HG03066 (cell line): Measurements from ENCODE around the gene UQCC2.

Experiments used
- ATAC-seq: cut with Tn5 transposase; IDR thresholded peaks from one replicate; pipeline ENCODE4 v1.9.1; 2021; ENCODE audit warnings: low read depth; ENCODE audit not compliant: unreplicated experiment

Gene UQCC2

DNA sequence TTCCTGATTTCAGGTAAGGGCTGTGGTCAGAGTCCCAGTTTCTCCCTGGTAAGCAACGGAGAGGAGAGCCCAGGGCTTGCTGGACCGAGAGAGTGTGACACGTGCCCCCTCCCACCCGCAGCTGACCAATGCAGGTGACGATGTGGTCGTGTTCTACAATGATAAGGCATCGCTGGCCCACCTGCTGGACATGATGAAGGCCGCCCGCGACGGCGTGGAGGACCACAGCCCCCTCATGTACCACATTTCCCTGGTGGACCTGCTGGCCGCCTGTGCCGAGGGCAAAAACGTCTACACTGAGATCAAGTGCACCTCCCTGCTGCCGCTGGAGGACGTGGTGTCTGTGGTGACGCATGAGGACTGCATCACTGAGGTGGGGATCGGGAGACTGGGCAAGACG is 31.7 kb downstream of the UQCC2 start:
- ATAC-seq, result no peak

DNA sequence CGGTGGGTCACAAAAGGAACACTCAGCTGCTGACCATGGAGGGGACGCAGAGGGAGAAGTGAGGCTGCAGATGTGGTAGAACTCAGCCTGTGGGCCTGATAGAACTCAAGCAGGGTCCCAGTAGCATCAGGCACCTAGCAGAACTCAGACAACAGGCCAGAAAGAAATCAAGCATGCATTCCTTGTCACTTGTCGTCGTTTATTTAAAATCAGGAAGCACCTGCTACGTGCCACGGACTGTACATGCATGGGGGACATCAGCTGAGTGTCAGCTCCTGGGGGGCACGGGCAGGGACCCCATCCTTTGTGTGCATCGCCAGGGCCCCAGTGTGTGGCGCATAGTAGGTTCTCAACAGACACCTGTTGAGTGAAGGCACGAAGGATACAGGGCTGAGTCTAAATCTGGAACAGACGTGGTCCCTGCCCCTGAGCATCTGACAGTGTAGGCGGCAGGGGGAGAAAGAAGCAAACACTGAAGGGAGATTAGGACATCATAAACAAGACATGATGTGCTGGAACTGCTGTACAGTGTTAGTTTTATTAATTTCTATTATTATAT is 32.5 kb downstream of the UQCC2 start:
- ATAC-seq, result no peak

DNA sequence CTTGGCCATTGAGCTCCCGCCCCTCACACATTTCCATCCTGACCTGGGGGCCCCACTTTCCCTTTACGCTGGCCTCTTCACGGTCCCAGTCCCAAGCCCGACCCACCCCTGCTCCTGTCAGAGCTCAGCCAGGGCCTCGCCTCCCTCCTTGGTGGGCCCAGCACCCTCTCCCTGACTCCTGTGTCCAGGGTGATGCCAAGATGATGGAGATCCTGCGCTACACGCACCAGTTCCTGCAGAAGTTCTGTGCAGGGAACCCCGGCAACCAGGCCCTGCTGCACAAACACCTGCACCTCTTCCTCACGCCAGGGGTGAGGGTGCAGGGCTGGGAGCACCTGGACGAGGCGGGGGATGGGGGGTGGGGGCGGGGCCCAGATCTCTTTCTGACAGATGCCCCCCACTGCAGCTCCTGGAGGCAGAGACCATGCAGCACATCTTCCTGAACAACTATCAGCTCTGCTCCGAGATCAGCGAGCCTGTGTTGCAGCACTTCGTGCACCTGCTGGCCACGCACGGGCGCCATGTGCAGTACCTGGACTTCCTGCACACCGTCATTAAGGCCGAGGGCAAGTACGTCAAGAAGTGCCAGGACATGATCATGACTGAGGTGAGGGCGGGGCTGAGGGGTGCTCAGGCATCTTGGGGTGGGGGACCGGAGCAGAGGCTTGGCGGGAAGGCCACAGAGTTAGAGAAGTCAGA is 33.1 kb downstream of the UQCC2 start:
- no peak for ATAC-seq

DNA sequence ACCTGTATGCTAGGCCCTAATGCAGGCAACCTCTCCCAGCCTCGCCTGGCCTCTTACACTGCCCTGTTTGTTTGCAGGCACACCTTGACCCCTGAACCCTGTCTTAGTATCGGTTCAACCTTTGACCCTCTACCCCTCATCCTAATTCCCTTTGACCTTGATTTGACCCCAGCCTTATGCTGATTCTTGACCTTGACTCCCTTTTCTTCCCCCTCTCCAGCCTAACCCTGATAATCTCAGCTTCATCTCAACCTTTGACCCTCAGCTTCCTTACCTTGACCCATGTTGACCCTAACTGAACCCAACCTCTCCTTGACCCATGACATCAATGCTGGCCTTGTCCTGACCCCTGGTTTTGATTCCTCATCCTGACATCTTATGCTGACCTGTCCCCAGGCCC is 33.8 kb downstream of the UQCC2 start:
- ATAC-seq, result no peak

DNA sequence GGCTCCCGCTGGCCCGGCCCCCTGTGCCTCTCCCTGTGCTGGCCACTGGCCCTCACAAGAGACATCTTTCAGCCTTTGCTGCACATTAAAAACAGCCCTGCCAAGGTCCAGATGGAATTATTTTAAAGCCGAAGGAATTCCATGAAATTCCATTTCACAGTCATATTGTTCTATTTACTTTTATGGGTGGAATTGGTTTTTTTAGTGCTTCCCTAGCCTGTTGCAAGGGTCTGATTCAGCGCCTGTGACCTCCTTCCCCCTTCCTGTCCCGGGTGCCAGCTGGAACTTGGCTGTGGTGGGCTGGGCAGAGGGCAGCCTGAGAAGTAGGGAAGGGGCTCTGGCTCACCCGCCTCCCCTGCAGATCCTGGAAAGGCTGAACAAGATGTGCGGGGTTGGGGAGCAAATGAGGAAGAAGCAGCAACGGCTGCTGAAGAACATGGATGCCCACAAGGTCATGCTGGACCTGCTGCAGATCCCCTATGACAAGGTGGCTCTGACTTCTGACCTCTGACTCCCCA is 34.3 kb downstream of the UQCC2 start:
- no peak for ATAC-seq

DNA sequence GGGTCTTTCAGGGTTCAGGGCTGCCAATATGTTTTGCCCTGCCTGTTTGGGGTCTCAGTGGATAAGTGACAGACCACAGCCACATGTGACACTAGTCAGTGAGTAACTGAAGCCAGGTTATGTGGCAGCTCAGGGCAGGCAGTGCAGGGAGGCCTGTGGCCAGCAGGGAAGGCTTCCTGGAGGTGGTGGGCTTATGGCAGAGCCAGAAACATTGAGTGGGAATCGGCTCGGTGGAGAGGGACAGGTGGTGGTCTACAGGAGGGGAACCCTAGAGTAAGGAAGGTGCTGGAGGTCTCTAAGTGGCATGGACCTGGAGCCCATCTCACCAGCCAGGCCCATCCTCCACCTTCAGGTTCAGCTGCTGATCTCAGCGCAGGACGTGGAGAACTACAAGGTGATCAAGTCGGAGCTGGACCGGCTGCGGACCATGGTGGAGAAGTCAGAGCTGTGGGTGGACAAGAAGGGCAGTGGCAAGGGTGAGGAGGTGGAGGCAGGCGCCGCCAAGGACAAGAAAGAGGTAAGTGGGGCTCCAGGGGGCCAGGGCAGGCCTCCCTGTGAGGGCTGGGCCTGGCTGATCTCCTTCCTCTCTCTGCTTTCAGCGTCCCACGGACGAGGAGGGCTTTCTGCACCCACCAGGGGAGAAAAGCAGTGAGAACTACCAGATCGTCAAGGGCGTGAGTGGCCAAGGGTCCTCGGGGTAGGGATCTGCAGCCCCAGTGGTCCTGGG is 34.9 kb downstream of the UQCC2 start:
- no peak for ATAC-seq

DNA sequence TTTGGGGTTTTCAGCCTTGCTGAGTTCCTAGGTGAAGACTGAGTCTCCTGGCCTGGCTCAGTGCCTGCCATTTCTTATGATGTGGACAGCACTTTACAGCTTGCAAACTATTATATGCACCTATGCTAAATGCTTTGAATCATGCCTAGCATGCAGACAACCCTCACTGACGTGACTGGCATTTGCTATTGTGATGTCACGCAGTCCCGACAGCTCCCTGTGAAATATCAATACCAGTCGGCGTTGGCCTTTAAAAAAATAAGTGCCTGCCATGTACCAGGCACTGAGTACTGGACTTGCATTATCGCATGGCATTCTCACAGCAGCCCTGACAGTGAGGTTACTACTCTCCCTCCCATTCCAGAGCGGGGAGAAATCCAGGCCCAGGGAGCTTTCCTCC is 35.5 kb downstream of the UQCC2 start:
- no peak for ATAC-seq

DNA sequence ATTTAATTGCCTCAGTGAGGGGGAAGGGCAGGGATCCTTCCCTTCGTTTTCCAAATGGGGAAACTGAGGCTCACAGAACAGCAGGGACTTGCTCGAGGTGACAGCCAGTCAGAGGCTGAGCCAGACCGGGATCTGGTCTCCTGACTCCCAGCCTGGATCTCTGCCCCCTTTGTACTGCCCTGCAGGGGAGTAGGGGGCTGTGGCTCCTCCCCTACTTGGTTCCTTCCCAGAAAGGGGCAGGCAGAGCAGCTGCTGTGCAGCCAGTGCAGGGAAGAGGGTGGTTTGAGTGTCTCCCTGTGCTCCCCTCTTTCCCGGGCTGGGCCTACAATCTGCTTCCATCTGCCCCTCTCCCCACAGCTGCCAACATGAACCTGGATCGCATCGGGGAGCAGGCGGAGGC is 37.6 kb downstream of the UQCC2 start:
- ATAC-seq, result no peak

DNA sequence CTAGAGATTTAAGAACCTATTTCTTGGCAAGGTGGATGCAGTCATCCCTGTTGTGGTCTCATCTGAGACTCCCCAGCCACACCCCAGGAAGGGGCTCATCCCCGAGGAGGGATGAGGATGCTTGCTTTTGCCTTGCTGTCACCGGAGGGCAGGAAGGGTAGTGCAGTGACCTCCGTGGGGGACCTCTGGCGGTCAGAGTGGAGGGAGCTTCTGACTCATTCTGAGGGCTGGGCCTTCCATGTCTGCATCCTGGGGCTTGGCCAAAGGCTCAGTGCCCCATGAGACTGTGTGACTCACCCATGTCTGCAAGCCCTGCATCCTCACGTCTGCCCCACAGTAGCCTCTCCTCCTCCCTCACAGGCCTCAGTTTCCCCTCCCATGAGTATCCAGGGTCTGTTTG is 38.7 kb downstream of the UQCC2 start:
- no peak for ATAC-seq

DNA sequence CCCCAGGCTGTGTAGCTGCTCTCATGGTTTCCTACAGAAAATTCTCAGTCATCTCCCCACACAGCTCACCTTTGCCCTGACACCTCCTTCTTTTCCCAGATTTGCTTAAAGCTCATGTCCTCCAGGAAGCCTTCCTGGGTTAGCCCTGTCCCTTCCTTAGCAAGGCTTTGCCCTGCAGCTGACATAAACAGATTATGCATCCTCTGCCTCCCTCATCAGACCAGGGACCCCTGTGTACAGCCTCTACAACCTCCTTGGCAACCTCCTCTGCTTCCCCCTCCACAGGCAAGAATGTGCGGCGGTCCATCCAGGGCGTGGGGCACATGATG is 39.8 kb downstream of the UQCC2 start:
- ATAC-seq, result no peak

DNA sequence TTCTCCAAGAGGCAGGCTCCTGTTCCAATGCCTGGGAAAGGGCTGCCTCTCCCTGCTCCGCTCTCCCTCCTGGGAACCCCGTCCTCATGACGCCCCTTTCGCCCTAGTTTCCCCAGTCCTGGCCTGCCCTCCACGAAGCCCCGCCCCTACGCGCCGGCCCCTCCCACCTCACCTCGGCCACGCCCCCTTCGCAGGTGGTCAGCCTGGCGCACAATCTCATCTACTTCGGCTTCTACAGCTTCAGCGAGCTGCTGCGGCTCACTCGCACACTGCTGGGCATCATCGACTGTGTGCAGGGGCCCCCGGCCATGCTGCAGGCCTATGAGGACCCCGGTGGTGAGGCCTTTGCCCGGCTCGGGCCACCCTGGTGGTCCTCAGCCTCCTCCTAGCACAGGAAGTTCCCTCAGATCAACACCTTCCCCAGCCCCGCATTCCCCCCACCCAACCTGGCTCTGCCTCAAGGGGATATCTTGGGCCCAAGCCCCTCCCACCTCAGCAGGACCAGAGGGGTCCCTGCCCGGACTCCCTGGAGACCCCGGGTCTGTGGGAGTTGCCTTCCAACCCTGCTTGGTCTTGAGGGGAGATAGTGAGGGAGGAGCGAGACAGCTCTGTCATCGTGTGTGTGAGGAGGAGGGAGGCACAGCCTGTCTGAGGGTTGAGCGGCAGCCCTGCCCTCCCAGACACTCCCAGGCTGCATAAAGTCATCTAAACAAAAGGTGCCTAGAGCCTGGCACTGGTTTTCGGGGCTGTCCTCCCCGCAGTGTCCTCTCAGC is 40.3 kb downstream of the UQCC2 start:
- ATAC-seq, result no peak

DNA sequence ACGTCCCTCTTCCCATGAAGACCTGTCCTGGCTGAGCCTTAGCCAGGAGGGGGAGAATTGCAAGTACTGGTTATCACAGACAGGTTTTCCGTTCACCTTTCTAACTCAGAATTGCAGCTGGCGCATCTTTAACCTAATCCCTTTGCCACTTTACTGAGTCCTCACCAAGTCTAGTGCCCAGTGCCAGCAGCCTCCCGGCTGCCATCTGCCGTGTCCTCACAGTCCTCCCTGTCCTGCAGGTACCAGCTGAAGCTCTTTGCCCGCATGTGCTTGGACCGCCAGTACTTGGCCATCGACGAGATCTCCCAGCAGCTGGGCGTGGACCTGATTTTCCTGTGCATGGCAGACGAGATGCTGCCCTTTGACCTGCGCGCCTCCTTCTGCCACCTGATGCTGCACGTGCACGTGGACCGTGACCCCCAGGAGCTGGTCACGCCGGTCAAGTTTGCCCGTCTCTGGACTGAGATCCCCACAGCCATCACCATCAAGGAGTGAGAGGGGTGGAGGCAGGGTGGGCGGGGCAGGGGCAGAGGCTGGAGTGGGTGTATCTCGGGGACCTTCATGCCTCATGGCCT is 41.3 kb downstream of the UQCC2 start:
- no peak for ATAC-seq

DNA sequence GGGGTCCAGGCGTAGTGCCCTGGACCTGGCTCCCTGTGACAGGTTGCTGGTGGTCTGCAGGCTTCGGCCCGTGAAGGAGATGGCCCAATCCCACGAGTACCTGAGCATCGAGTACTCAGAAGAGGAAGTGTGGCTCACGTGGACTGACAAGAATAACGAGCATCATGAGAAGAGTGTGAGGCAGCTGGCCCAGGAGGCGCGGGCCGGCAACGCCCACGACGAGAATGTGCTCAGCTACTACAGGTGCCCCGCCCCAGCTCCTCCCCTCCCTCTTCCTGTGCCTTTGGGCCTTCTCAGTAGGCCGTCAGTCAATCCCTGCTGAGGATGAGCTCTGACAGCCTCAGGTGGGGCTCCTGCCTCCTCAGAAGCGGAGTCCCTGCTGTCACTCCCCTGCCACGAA is 42.6 kb downstream of the UQCC2 start:
- no peak for ATAC-seq

DNA sequence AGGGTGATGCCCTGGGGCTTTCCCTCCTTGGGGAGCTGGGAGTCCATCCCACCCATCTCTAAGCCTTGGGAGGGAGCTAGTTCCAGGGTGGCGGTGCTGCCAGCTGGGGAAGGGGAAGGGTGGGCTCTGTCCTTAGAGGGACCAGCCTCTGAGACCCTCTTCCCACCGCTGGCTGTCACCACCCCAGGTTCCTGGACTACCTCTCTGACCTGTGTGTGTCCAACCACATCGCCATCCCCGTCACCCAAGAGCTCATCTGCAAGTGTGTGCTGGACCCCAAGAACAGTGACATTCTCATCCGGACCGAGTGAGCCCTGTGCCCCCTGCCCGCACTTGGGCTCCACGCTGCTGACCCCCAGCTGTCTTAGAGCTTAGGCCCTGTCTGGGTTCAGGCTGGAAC is 43.2 kb downstream of the UQCC2 start:
- no peak for ATAC-seq

DNA sequence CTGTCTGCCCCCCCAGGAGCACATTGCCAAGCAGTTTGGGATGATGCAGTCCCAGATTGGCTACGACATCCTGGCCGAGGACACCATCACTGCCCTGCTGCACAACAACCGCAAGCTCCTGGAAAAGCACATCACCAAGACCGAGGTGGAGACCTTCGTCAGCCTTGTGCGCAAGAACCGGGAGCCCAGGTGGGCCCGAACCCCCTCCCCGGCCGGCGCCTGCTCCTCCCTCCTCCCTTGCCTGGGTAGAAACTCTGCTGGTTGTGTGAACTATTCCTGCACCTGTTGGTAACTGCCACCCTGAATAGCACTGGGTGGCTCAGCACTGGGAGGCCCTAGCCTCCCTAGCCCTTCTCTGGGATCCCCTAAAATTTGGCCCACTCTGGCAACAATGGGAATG is 43.7 kb downstream of the UQCC2 start:
- ATAC-seq, result no peak

DNA sequence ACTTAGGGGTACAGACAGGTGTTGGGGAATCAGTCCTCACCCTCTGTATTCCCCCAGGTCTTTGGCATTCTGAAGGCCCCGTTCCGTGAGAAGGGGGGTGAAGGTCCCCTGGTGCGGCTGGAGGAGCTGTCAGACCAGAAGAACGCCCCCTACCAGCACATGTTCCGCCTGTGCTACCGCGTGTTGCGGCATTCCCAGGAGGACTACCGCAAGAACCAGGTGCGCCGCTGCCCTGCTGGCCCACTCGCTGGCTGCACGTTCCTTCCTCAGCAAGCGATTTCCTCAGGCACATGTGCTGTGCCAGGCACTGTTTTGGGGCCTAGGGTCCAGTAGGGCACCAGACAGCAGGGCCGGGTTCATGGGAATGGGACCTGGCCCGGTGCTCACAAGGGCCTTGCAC is 44.4 kb downstream of the UQCC2 start:
- ATAC-seq, result no peak

DNA sequence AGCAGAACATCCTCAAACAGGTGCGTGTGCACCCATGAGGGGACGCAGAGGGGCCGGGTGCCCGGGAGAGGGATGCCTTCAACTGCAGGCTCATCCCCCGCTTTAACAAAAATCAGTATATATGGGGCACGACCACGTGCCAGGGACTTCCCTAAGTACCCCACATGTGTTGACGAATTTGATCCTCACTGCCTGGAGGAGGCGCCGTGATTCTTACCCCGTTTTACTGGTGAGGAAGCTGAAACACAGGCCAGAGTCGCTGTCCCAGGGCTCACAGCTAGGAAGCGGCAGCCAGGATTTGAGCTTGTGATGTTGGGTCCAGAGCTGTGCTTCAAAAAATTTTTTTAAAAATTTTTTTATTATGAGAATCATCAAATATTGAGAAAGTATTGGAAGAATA is 45.5 kb downstream of the UQCC2 start:
- no peak for ATAC-seq

DNA sequence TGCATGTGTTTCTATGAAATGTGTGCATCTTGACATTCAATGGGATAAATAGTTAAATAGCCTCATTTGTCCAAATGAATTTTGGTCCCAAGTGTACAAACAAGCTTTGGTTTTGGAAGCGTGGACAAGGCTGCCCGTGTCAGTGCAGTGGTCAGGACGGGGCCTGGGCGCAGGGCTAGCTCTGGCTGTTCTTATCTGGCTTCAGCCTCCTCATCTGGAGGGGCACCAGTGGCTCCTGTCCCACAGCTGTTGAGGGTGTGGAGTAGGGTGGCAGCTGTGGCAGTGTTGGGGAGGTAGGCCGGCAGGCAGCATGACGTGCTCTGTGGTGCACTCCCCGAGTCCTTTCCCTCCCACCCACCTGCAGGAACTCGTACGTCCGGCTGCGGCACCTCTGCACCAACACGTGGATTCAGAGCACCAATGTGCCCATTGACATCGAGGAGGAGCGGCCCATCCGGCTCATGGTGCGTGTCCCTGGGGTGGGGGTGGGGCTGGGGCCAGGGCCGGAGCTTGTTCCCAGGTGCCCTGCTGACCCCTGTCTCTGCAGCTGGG is 46.9 kb downstream of the UQCC2 start:
- ATAC-seq, result no peak

DNA sequence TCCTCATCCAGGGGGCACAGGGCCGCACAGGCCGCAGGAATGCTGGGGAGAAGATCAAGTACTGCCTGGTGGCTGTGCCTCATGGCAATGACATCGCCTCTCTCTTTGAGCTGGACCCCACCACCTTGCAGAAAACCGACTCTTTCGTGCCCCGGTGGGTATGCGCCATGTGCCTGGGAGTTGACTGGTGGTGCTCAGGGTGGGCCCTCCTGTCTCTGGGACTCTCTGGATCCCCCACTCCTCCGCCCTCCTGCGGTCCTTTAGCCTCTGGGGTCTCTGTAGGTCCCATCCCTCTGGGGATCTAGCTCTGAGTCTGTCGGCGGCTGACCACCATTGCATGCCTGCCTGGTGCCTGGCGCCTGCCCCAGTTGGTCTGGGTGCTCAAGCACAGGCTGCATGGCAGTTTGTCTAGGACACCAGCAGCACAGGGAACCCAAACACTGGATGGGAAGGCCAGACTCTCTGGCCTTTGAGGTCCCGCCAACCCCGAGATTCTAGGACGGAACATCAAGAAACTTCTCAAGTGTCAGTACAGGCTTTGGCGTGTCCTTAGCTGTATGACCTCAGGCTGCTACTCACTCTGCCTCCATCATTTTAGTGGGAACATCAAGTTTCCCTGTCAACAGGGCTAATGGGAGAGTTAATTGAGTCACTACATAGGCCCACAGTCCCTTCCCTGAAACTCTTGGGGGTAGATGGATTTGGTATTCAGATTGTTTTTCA is 47.6 kb downstream of the UQCC2 start:
- ATAC-seq, result no peak

DNA sequence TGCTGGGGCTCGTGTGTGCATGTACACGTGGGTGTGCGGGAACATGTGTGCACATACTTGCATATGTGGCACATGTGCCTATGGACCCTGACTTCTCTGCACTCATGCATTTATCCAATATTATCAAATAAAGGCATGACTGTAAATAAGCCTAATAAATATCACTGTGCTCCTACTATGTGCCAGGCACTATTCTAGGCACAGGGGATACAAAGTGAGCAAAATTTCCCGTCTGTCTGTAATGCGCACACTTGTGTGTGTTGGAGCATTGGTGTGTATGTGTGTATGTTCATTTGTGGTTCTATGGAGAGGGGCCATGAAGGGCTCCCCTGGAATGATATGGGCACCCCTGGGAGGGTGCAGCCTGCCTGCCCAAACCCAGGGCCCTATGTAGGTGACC is 48.5 kb downstream of the UQCC2 start:
- ATAC-seq, result no peak
